Peyer's patch (tissue), 4 donors: ENCODE data around the gene TACR3.

Source experiments
- POLR2A ChIP-seq, 2 donors: fragments of 450-650 bp; IDR thresholded peaks; one replicate each; pipeline ENCODE4 v1.5.1; 2017; ENCODE audit warnings: antibody characterized with exemption in 2 of 2, mild to moderate bottlenecking in 2 of 2, moderate library complexity in 2 of 2
- TF ChIP-seq, protein P1 (sequence below), 6 experiments: fragments of 450-650 bp in 4 of 6; fragments of 200-600 bp in 2 of 6; sonication (generic) in 1 of 6; IDR thresholded peaks; one replicate each; pipeline ENCODE4 v1.5.1; 2017 to 2019; ENCODE audit warnings: antibody characterized with exemption in 6 of 6, mild to moderate bottlenecking in 3 of 6, moderate library complexity in 1 of 6

DNA sequence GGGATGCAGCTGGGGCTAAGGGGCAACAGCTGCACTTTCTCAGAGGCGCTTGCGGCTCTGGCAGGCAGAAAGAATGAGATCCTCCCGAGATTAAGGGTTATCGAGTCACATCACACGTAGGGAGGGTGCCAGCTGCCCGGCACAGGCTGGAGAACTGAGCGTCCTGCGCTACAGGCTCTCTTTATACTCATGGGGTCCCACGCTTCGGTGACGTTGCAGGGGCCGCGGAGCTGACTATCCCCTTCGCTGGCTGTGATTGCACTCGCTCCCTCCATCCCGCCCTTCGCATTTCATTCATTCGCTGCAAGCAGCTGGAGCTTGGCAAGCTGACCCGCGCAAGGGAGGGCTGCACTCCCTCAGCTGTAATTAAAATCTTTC lies at the start of gene TACR3:
- TF ChIP-seq, protein P1, sequence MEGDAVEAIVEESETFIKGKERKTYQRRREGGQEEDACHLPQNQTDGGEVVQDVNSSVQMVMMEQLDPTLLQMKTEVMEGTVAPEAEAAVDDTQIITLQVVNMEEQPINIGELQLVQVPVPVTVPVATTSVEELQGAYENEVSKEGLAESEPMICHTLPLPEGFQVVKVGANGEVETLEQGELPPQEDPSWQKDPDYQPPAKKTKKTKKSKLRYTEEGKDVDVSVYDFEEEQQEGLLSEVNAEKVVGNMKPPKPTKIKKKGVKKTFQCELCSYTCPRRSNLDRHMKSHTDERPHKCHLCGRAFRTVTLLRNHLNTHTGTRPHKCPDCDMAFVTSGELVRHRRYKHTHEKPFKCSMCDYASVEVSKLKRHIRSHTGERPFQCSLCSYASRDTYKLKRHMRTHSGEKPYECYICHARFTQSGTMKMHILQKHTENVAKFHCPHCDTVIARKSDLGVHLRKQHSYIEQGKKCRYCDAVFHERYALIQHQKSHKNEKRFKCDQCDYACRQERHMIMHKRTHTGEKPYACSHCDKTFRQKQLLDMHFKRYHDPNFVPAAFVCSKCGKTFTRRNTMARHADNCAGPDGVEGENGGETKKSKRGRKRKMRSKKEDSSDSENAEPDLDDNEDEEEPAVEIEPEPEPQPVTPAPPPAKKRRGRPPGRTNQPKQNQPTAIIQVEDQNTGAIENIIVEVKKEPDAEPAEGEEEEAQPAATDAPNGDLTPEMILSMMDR (IDR thresholded peaks at IDR 0.05) = no peak
- TF ChIP-seq POLR2A (IDR thresholded peaks at IDR 0.05) = no peak
